ENCODE measurements around the gene RABEP2. TPM values are rescaled to one million over a fixed set of nuclear protein-coding genes. Genes with fewer than 3 reads are reported as not detected.

RABEP2 gene
- total RNA-seq, 1 donor from 2014 or later = 110 TPM

- intact Hi-C loops (cut with micrococcal nuclease) = loop anchor here (2.0 kb wide), 2 partner anchors 16 to 46 kb away; partner anchors contain the start of genes RABEP2 and SH2B1
- H3K9me3 Mint-ChIP-seq = no peaks in the 10 kb centered on the region
- TF ChIP-seq CTCF (IDR thresholded peaks at IDR 0.05) = no peak
- peaks cover 14% of the 10 kb centered on the region for H3K4me1 Mint-ChIP-seq
- ChIA-PET CTCF (interaction anchor here (2.7 kb wide), 1 partner anchor 67 kb away, joined by 12 read pairs; no protein-coding TSS in a partner anchor), POLR2A (interaction anchor here (0.6 to 2.8 kb wide), 6 partner anchors 10 to 58 kb away, joined by 4 to 22 read pairs (median 16); partner anchors contain the start of genes CD19 and SH2B1)
- H3K27me3 Mint-ChIP-seq = peaks cover 5% of the 10 kb centered on the region
- DNase-seq (no peak), ATAC-seq (ENCODE audit: low read depth) (no peak)
- H3K27ac Mint-ChIP-seq = no peak within 1 kb of the TSS
- peaks cover 7% of the 10 kb centered on the region for H3K36me3 Mint-ChIP-seq (ENCODE audit: low read depth)
- H3K4me3 Mint-ChIP-seq = peak within 1 kb of the TSS; percentile 89
Measured at GRCh38 chr16:28878083-28878926, 46.7 kb downstream of the RABEP2 start, which contains the start of gene ATP2A1. Gene ATP2A1 (plus strand): TSS chr16:28878488. CDS start chr16:28878672, 184 bp downstream.

DNA sequence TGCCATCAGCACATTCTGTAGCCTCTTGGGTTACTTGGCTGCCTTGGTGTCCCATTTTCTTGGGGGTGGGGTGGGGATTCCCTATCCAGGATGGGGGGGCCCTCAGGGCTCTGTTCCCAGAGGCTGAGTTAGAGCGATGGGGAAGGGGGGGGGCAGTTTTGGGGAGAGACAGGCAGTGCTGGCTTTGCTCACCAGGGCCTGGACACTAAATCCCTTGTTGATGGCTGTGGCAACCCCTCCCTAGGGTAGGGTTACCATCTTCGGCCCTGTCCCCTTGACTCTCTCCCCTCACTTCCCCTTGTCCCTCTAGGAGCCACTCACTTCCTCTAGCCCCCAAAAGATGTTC is 47.4 kb downstream of the RABEP2 start:
- H3K4me3 Mint-ChIP-seq = no peak overlapping the region
- H3K9me3 Mint-ChIP-seq = no peaks in the 10 kb centered on the region
- peaks cover 14% of the 10 kb centered on the region for H3K4me1 Mint-ChIP-seq
- no peak for DNase-seq
- CTCF ChIA-PET = interaction anchor here (2.7 kb wide), 1 partner anchor 68 kb away, joined by 12 read pairs; no protein-coding TSS in a partner anchor
- no peak for ATAC-seq (ENCODE audit: low read depth)
- POLR2A ChIA-PET = no interaction called here
- peaks cover 13% of the 10 kb centered on the region for H3K36me3 Mint-ChIP-seq (ENCODE audit: low read depth)
- intact Hi-C loops (cut with micrococcal nuclease) = no loop called here
- TF ChIP-seq CTCF (IDR thresholded peaks at IDR 0.05) = no peak
- H3K27ac Mint-ChIP-seq = no peak overlapping the region
- H3K27me3 Mint-ChIP-seq = peaks cover 5% of the 10 kb centered on the region

DNA sequence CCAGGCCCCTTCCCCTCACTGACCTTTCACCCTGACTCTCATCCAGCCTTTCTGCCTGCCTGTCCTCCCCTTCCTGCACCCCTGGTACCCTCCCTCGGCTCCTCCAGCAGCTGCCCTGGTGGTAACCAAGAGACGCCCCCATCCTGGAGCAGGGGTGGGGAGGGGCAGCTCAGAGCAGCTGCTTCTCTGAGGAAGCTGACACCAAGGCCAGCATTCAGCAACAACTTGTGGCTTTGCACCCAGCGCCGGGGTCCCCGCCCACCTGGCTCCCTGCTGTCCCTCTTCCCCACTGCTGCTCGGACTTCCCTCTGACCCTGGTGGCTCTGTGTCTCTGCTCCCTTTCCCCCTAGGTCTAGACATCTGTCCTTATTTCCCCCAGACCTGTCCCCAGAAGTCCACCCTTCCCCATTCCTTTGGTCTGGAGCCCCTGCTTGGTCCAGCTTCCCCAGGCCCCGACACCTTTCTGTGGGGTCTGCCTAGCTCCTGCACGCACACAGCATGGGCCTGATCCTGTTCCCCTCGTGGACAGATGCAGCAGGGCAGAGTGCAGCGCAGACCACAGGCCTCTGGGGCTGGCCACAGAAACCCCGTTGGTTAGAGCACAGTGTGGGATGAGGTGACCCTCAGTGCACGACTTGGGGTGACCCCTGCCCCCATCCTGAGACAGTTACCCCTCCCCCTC is 47.9 kb downstream of the RABEP2 start:
- ChIA-PET POLR2A (no interaction called here), CTCF (interaction anchor here (0.6 kb wide), 1 partner anchor 68 kb away, joined by 4 read pairs; no protein-coding TSS in a partner anchor)
- ATAC-seq (ENCODE audit: low read depth) = no peak
- H3K36me3 Mint-ChIP-seq (ENCODE audit: low read depth) = peaks cover 18% of the 10 kb centered on the region
- H3K4me3 Mint-ChIP-seq = no peak overlapping the region
- no peaks in the 10 kb centered on the region for H3K9me3 Mint-ChIP-seq
- DNase-seq = no peak
- H3K4me1 Mint-ChIP-seq = peaks cover 14% of the 10 kb centered on the region
- peaks cover 5% of the 10 kb centered on the region for H3K27me3 Mint-ChIP-seq
- TF ChIP-seq CTCF (IDR thresholded peaks at IDR 0.05) = no peak
- intact Hi-C loops (cut with micrococcal nuclease) = no loop called here
- H3K27ac Mint-ChIP-seq = no peak overlapping the region

DNA sequence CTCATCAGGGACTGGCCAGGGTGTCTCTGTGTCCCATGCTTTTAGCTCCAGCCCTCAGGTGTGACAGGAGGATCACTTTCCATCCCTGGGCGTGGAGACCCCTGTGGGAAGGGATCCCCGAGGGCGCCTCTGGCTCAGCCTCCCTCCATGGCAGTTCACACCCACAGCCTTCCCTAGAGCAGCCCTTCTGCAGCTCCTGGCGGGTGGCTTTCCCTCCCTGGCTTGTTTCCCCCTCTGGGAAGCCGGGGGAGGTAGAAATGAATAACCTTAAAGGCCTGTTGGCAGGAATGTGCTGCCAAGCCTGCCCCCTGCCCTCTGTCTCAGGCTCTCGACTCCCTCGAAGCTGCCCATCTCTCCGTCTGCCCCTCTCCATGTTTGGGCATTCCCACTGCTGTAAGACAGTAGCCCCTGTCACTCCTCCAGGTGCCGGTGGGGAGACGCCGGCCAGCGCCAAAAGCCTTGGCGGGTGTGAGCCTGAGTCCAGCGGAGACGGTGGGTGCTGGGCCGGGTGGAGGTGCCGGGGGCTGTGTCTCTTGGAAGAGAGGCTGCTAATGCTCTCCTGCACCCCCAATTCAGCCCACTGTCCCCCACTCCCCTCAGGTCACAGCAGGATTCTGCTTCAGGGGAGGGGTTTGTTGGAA is 48.9 kb downstream of the RABEP2 start:
- no peaks in the 10 kb centered on the region for H3K9me3 Mint-ChIP-seq
- H3K4me1 Mint-ChIP-seq = peaks cover 13% of the 10 kb centered on the region
- no peak for TF ChIP-seq CTCF (IDR thresholded peaks at IDR 0.05)
- no peak overlapping the region for H3K4me3 Mint-ChIP-seq
- no peak overlapping the region for H3K27ac Mint-ChIP-seq
- intact Hi-C loops (cut with micrococcal nuclease) = no loop called here
- no peak for ATAC-seq (ENCODE audit: low read depth)
- peaks cover 5% of the 10 kb centered on the region for H3K27me3 Mint-ChIP-seq
- peaks cover 25% of the 10 kb centered on the region for H3K36me3 Mint-ChIP-seq (ENCODE audit: low read depth)
- POLR2A ChIA-PET = interaction anchor here (2.2 kb wide), 1 partner anchor 69 kb away, joined by 6 read pairs; no protein-coding TSS in a partner anchor
- CTCF ChIA-PET = interaction anchor here (2.9 to 5.4 kb wide), 2 partner anchors 47 to 68 kb away, joined by 10 to 60 read pairs; no protein-coding TSS in a partner anchor
- no peak for DNase-seq

Data from activated B cell treated with CpG ODN at 0.5 μM for 24 hours (primary cell).